Frontal cortex (tissue), 4 donors: ENCODE data around the gene DNAL4. TPM values are rescaled to one million over a fixed set of nuclear protein-coding genes. Genes with fewer than 3 reads are reported as not detected.
A peak's percentile ranks its signal among the peaks of the same experiment; 100 is the strongest.
"Not testable (repeated sequence)": the region's sequence is repeated elsewhere in the genome, so short reads cannot be mapped to it uniquely, and the experiment has no call there.

ENCODE experiments used
- DNase-seq, 2 donors: peaks; one replicate each; pipeline ENCODE4 v3.0.0; 2012; ENCODE audit warnings: low spot score in 2 of 2
- FAIRE-seq: peaks from 2 replicates; lab custom pipeline; 2012; peaks lifted over from hg19 to GRCh38; lab: Jason Lieb, UNC
- total RNA-seq: library from RNA; depleted of rRNA; stranded (reverse); fragments of >200 nt; gene quantifications from one replicate; pipeline ENCODE4 v1.2.3, GENCODE V29; 2014
- donor health status: control.
- donor health status: control.
- donor health status: control.

DNAL4 gene
- total RNA-seq, 1 donor from 2014 or later: 16.7 TPM

GRCh38 chr22:38828191-38828590, 34.2 kb upstream of the DNAL4 start:
- FAIRE-seq (no peak), DNase-seq (no peak)

- no peak for DNase-seq
- FAIRE-seq: no peak
These were observed 33.6 kb upstream of the DNAL4 start for GRCh38 chr22:38827510-38827909.

DNA sequence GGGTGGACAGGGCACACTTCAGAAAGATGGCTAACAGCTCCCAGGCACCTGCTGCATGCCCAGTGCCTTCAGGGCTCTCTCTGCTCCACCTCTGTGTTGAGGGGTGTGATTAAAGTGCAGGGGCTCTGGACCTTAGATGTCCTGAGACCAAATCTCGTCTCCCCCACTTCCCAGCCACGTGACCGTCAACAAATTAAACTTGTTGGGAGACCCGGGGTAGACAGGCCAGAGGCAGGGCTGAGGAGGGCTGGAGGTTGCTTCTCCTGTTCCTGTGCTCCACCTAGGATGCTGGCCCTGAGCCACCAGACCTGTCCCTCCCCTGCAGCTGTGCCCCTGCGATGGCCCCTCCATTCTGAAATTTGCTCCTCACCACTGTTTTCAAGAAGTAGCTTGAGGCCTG, 32.9 kb upstream of the DNAL4 start:
- FAIRE-seq (no peak), DNase-seq (no peak)

DNA sequence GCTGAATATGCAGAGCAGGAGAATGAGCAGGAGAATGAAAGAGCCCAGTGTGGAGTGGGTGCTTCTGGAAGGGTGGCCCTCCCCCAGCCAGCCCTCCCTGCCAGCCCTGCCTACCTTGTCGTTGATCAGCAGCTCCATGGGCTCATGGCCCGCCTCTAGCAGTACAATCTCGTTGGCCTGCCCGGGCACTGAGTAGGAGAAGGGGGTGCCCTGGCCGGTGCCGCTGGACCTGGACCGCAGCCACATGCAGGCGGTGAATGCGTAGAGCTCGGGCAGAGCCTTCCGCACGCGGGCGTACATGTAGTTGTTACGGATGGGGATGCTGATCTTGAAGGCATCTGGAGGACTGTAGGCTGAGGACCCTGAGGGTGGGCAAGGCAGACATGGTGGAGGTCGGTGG, 32.4 kb upstream of the DNAL4 start:
- DNase-seq: no peak
- no peak for FAIRE-seq

GRCh38 chr22:38824585-38824984, 30.6 kb upstream of the DNAL4 start:
- DNase-seq: peak; percentile 60 to 68
- FAIRE-seq: no peak

- no peak for DNase-seq
- no peak for FAIRE-seq
These were observed 29.7 kb upstream of the DNAL4 start for GRCh38 chr22:38823637-38824036.

DNA sequence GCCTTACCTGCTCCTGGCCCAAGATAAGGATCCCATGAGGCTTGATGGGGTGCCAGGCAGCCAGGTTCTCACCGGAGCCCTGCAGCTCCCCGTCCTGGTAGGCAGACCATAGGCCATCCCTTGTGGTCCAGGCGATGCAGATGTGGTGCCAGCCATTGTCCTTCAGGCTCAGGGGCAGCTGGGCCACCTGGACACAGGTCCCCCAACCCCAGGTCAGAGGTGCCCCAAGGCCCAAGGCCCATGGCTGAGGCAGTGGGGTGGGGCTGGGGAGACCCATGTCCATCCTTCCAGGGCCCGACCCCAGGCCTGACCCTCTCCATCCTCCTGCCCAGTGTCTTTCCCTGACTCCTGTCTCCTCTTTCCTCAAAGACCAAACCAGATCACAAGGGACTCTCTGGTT, 29.1 kb upstream of the DNAL4 start:
- DNase-seq (no peak), FAIRE-seq (no peak)

DNA sequence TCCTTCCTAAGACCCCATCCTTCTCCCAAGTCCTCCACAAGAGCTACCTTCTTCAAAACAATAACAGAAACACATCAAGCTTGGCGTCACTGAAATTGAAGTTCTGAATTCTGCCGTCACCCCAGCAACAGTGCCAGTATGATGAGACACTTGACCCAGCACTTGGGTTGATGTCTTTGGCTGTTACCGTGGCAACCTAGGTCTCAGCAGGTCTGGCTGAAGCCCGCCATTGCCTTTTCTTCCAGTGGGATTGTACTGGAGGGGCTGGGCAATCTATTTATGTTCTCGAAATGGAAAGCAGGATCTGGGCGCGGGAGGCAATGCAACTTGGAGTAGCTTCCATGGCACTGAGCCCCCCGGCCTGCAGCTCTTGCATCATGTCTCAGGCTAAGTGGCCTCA, 26.1 kb upstream of the DNAL4 start:
- FAIRE-seq: no peak
- peak in 1 of 2 donors; percentile 24 for DNase-seq

DNA sequence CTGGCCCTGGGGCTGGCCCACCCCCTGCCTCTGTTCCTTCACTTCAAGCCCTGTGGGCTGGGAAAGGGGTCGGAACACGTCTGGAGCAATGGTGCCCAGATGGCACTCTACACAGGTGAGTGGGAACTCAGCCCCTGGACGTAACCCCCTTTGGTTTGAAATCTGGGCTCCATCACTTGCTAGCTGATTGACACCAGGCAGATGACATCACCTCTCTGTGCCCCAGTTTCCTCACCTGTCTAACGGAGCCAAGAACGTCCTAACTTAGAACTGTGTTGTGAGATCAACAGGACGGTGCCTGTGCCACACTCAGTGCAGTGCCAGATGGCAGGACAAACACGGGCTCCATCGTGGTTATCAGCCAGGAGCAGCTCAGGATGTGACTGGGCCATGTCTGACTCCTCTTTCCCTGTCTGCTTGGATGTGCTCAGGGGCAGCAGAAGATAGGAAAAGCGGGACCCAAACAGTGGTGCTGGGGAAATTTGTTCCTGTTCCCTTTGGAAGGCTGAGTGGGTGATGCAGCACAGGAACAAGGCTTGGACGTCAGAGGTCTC, 25.5 kb upstream of the DNAL4 start:
- DNase-seq (peak in 1 of 2 donors; percentile 16), FAIRE-seq (no peak)

- FAIRE-seq: no peak
- no peak for DNase-seq
These were observed 23.3 kb upstream of the DNAL4 start for GRCh38 chr22:38817196-38817595.

DNA sequence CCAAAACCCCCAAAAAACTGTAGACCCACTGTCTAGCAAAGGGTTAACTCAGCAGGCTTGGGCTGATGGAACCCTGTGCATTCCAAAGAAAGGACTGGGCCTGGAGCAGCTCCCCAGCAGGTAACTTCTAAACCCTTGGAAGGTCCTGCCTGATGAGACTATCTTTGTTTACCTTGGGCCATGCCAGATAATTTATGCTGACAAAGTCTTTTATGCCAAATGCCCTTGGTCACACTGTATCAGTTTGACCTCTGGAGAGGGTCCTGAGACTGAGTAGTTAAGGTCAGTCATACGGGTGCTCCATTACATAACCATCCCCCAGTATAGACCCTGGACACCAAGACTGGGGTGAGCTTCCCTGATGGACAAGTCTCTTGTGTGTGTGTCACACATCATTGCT, 21.9 kb upstream of the DNAL4 start:
- FAIRE-seq (no peak), DNase-seq (no peak)

DNA sequence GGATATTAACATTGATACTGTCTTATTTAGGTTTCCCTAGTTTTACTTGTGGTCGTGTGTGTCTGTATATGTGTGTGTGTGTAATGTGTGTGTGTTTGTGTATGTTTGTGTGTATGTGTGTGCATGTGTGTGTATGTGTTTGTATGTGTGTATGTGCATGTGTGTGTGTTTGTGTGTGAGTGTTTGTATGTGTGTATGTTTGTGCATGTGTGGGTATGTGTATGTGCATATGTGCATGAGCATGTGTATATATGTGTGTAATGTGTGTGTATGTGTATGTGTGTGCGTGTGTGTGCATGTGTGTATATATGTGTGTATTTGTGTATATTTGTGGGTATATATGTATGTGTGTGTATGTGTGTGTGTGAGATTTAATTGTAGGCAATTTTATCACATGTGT, 17.3 kb upstream of the DNAL4 start:
- DNase-seq: no peak
- no peak for FAIRE-seq

GRCh38 chr22:38805041-38805593, 11.2 kb upstream of the DNAL4 start:
- FAIRE-seq, DNase-seq: not testable (repeated sequence)

GRCh38 chr22:38802671-38803121, 8.8 kb upstream of the DNAL4 start:
- no peak for FAIRE-seq
- peak; percentile 38 to 54 for DNase-seq

- FAIRE-seq (no peak), DNase-seq (no peak)
These were observed 5.5 kb upstream of the DNAL4 start for GRCh38 chr22:38799265-38800002.

- FAIRE-seq: no peak
- DNase-seq: no peak
These were observed 4.6 kb upstream of the DNAL4 start for GRCh38 chr22:38798496-38798895.

- no peak for DNase-seq
- FAIRE-seq: no peak
These were observed 2.5 kb upstream of the DNAL4 start for GRCh38 chr22:38796262-38796957.

- no peak for FAIRE-seq
- DNase-seq: no peak
These were observed 1.6 kb upstream of the DNAL4 start for GRCh38 chr22:38795569-38795968.

DNA sequence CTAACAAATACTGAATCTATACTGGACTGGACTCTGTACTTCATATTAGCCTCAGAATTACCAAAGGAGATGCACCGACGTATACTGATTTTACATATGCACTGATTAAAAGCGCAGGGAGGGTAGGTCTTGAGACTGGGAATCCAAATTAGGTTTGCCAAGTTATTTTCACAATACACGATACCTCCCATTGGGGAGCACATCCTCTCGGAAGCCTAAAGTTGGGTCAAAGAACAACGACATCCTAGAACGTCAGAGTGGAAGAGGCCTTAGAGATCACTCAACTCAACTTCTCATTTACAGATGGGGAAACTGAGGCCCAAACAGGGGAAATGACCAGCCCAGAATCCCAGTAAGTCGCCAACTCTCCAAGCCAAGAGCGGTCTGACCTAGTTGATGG, 626 bp downstream of the DNAL4 start:
- no peak for DNase-seq
- FAIRE-seq: no peak

- DNase-seq (no peak), FAIRE-seq (no peak)
These were observed 1.1 kb downstream of the DNAL4 start for GRCh38 chr22:38792833-38793232.

- DNase-seq: no peak
- FAIRE-seq: no peak
These were observed 4.3 kb downstream of the DNAL4 start for GRCh38 chr22:38789606-38790005.
